Activated naive CD4-positive, alpha-beta T cell treated with anti-CD3 and anti-CD28 coated beads, Interleukin-2, amount 50 U/mL, for 72 hours (primary cell): ENCODE data around the gene LRRC17. TPM values are rescaled to one million over a fixed set of nuclear protein-coding genes. Genes with fewer than 3 reads are reported as not detected.
"Not testable (repeated sequence)": the region's sequence is repeated elsewhere in the genome, so short reads cannot be mapped to it uniquely, and the experiment has no call there.

Experiments used
- ATAC-seq, 2 donors: fragments of 150-1000 bp; cut with Tn5 transposase; 2 replicates each; pipeline ENCODE4 v1.10.0; 2021; ENCODE audit warnings: mild to moderate bottlenecking in 2 of 2, moderate library complexity in 2 of 2
- DNase-seq, 2 donors: peaks; one replicate each; pipeline ENCODE4 v3.0.0; 2021 to 2022; ENCODE audit warnings: low spot score in 2 of 2
- H3K27ac Mint-ChIP-seq, 2 donors: one replicate each; pipeline ENCODE4 v1.8.0; 2022; ENCODE audit warnings: mild to moderate bottlenecking in 2 of 2, mixed read lengths in 2 of 2
- H3K36me3 Mint-ChIP-seq, 2 donors: one replicate each; pipeline ENCODE4 v1.8.0; 2022; ENCODE audit warnings: mixed read lengths in 2 of 2
- H3K9me3 Mint-ChIP-seq, 2 donors: one replicate each; pipeline ENCODE4 v1.8.0; 2022; ENCODE audit warnings: mixed read lengths in 2 of 2
- total RNA-seq, 2 donors: library from RNA; stranded (reverse); gene quantifications; one replicate each; pipeline ENCODE4 v1.2.3, GENCODE V29; 2022

LRRC17 gene
- total RNA-seq, 2 donors from 2014 or later: not detected

GRCh38 chr7:102891693-102892261, 21.0 kb upstream of the LRRC17 start:
- Mint-ChIP-seq H3K36me3 (no peaks in the 10 kb centered on the region), H3K9me3 (no peaks in the 10 kb centered on the region), H3K27ac (no peak overlapping the region)
- ATAC-seq (no peak), DNase-seq (no peak)

- Mint-ChIP-seq H3K36me3 (no peaks in the 10 kb centered on the region), H3K27ac (no peak overlapping the region), H3K9me3 (no peaks in the 10 kb centered on the region)
- ATAC-seq: no peak
- no peak for DNase-seq
Observed at GRCh38 chr7:102892631-102893278, 20.0 kb upstream of the LRRC17 start.

GRCh38 chr7:102895602-102896001, 17.2 kb upstream of the LRRC17 start:
- DNase-seq: no peak
- H3K36me3 Mint-ChIP-seq: no peaks in the 10 kb centered on the region
- no peak overlapping the region for H3K27ac Mint-ChIP-seq
- no peaks in the 10 kb centered on the region for H3K9me3 Mint-ChIP-seq
- ATAC-seq: no peak

GRCh38 chr7:102896585-102896984, 16.2 kb upstream of the LRRC17 start:
- Mint-ChIP-seq H3K36me3 (no peaks in the 10 kb centered on the region), H3K9me3 (no peaks in the 10 kb centered on the region), H3K27ac (no peak overlapping the region)
- ATAC-seq (no peak), DNase-seq (no peak)

GRCh38 chr7:102897211-102897631, 15.6 kb upstream of the LRRC17 start:
- H3K27ac Mint-ChIP-seq: no peak overlapping the region
- no peaks in the 10 kb centered on the region for H3K36me3 Mint-ChIP-seq
- ATAC-seq (no peak), DNase-seq (no peak)
- no peaks in the 10 kb centered on the region for H3K9me3 Mint-ChIP-seq

- Mint-ChIP-seq H3K9me3 (no peaks in the 10 kb centered on the region), H3K27ac (no peak overlapping the region), H3K36me3 (no peaks in the 10 kb centered on the region)
- ATAC-seq: no peak
- DNase-seq: no peak
Observed at GRCh38 chr7:102897856-102898531, 14.8 kb upstream of the LRRC17 start.

- H3K27ac Mint-ChIP-seq: no peak overlapping the region
- H3K9me3 Mint-ChIP-seq: no peaks in the 10 kb centered on the region
- DNase-seq (no peak), ATAC-seq (no peak)
- no peaks in the 10 kb centered on the region for H3K36me3 Mint-ChIP-seq
Observed at GRCh38 chr7:102898532-102898859, 14.3 kb upstream of the LRRC17 start.

- H3K27ac Mint-ChIP-seq, ATAC-seq, DNase-seq, H3K9me3 Mint-ChIP-seq: not testable (repeated sequence)
- H3K36me3 Mint-ChIP-seq: peaks cover 0 to 12% of the 10 kb centered on the region in 2 donors
Observed at GRCh38 chr7:102902052-102902451, 10.7 kb upstream of the LRRC17 start.

- H3K36me3 Mint-ChIP-seq: peaks cover 0 to 16% of the 10 kb centered on the region in 2 donors
- not testable (repeated sequence) for H3K9me3 Mint-ChIP-seq, DNase-seq, ATAC-seq, H3K27ac Mint-ChIP-seq
Observed at GRCh38 chr7:102903576-102903975, 9.2 kb upstream of the LRRC17 start.

GRCh38 chr7:102908676-102909075, 4.1 kb upstream of the LRRC17 start:
- Mint-ChIP-seq H3K27ac (no peak overlapping the region), H3K36me3 (peaks cover 0 to 18% of the 10 kb centered on the region in 2 donors), H3K9me3 (peaks cover 5 to 9% of the 10 kb centered on the region in 2 donors)
- ATAC-seq: no peak
- DNase-seq: no peak

- Mint-ChIP-seq H3K9me3 (no peaks in the 10 kb centered on the region), H3K36me3 (no peaks in the 10 kb centered on the region), H3K27ac (no peak overlapping the region)
- DNase-seq (no peak), ATAC-seq (no peak)
Observed at GRCh38 chr7:102913826-102914225, 1.0 kb downstream of the LRRC17 start.

GRCh38 chr7:102914585-102914984, 1.8 kb downstream of the LRRC17 start:
- Mint-ChIP-seq H3K27ac (no peak overlapping the region), H3K9me3 (no peaks in the 10 kb centered on the region), H3K36me3 (no peaks in the 10 kb centered on the region)
- DNase-seq: no peak
- ATAC-seq: no peak

- H3K9me3 Mint-ChIP-seq: no peaks in the 10 kb centered on the region
- no peak for ATAC-seq
- no peak for DNase-seq
- H3K36me3 Mint-ChIP-seq: no peaks in the 10 kb centered on the region
- H3K27ac Mint-ChIP-seq: no peak overlapping the region
Observed at GRCh38 chr7:102916426-102916825, 3.6 kb downstream of the LRRC17 start.

GRCh38 chr7:102916881-102917280, 4.1 kb downstream of the LRRC17 start:
- ATAC-seq (no peak), DNase-seq (no peak)
- Mint-ChIP-seq H3K9me3 (no peaks in the 10 kb centered on the region), H3K27ac (no peak overlapping the region), H3K36me3 (no peaks in the 10 kb centered on the region)

- H3K27ac Mint-ChIP-seq: no peak overlapping the region
- ATAC-seq (no peak), DNase-seq (no peak)
- H3K9me3 Mint-ChIP-seq: no peaks in the 10 kb centered on the region
- no peaks in the 10 kb centered on the region for H3K36me3 Mint-ChIP-seq
Observed at GRCh38 chr7:102917436-102918353, 4.9 kb downstream of the LRRC17 start.

GRCh38 chr7:102918845-102919244, 6.0 kb downstream of the LRRC17 start:
- DNase-seq (no peak), ATAC-seq (no peak)
- Mint-ChIP-seq H3K9me3 (no peaks in the 10 kb centered on the region), H3K36me3 (no peaks in the 10 kb centered on the region), H3K27ac (no peak overlapping the region)
